Body of pancreas (tissue), 4 donors: ENCODE measurements around the gene AEN.
A peak's percentile ranks its signal among the peaks of the same experiment; 100 is the strongest.

ENCODE experiments used
- CTCF ChIP-seq, 7 experiments: fragments of 450-650 bp in 4 of 7; fragments of 200-600 bp in 3 of 7; sonication (generic) in 3 of 7; IDR thresholded peaks; one replicate each; pipeline ENCODE4 v1.5.1; 2016 to 2019; ENCODE audit warnings: antibody characterized with exemption in 7 of 7
- POLR2A ChIP-seq, 3 donors: fragments of 450-650 bp; IDR thresholded peaks; one replicate each; pipeline ENCODE4 v1.6.1; 2016; ENCODE audit warnings: antibody characterized with exemption in 3 of 3, mild to moderate bottlenecking in 2 of 3

DNA sequence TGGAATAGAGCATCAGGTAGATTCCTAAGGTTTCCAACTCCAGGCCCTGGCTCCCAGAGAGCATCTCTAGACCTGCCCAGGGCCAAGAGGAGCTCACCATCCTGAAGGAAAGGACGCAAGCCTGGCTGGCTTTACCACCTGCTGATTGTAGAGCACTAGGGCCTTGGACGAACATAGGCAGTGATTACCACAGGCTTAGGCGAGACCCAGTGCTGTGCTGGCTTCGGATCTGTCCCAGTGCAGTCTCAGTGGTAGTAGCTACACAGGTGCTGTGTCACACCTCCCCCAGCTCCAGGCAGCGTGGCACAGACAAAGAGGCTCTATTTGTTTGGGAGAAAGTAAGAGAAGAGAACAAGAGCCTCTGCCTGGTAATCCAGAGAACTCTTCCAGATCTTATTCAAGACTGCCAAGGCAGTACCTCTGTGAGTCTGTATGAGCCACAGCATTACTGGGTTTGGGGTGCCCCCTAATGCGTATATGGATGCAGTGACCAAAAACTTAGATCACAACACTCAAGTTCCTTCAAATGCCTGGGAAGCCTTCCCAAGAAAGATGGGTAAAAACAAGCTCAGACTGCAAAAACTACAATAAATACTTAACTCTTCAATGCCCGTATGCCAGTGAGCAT, 43.1 kb downstream of the AEN start:
- peak in 4 of 7 experiments; percentile 25 to 43 (median 30) for TF ChIP-seq CTCF (IDR thresholded peaks at IDR 0.05)
- TF ChIP-seq POLR2A (IDR thresholded peaks at IDR 0.05), result no peak
